ENCODE data around the gene PLA2R1. TPM values are rescaled to one million over a fixed set of nuclear protein-coding genes. Genes with fewer than 3 reads are reported as not detected.
A peak's percentile ranks its signal among the peaks of the same experiment; 100 is the strongest.

Gene PLA2R1
- polyA plus RNA-seq, 3 donors, result not detected

DNA sequence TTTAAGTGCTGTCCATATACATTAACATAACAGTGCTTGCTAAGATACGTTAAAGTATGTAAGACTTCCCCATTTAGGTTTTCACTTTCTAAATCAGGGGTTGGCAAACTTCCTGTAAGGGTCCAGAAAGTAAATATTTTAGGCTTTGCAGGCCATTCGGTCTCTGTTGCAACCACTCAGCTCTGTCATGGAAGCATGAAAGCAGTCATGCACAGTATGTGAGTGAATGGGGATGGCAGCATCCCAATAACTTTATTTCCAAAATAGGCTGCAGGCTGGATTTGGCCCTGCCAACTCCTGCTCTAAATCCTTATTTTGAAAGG lies 128.7 kb downstream of the PLA2R1 start:
- no CpG with 5 or more reads among the region's 2 CpGs for WGBS (ENCODE audit: insufficient coverage)
- no peaks in the 10 kb centered on the region for H3K9me3 ChIP-seq (replicated peaks in 1 of 2; ENCODE audit: control insufficient read depth in 1 of 2, insufficient read depth in 1 of 2, low read length in 2 of 2)
- peak overlapping the region; percentile 55 for H2AFZ ChIP-seq (ENCODE audit: insufficient read depth, low read depth, low read length, poor library complexity, severe bottlenecking)
- H3K4me2 ChIP-seq (replicated peaks; ENCODE audit: extremely low read depth, low read length, poor library complexity, severe bottlenecking), result peak overlapping the region; percentile 65
- Mint-ChIP-seq H3K27ac (peak overlapping the region; percentile 82 to 89 (median 87)), H3K36me3 (peaks cover 0 to 4% of the 10 kb centered on the region in 2 donors), H3K4me1 (peaks cover 31% of the 10 kb centered on the region), H3K4me3 (peak overlapping the region in 1 of 2 donors; percentile 46), H3K27me3 (ENCODE audit: low read depth in 3 of 3) (no peaks in the 10 kb centered on the region), H3K9me3 (peaks cover 6 to 12% (median 9%) of the 10 kb centered on the region in 7 donors)
- no peaks in the 10 kb centered on the region for H3K36me3 ChIP-seq (replicated peaks in 1 of 2; ENCODE audit: control insufficient read depth in 1 of 2, insufficient read depth in 2 of 2, low read length in 2 of 2)
- H3K4me3 ChIP-seq (replicated peaks in 1 of 3; ENCODE audit: low read depth in 2 of 3, low read length in 3 of 3), result peak overlapping the region in 1 of 3 experiments; percentile 62
- peaks cover 24 to 31% of the 10 kb centered on the region in 2 donors for H3K4me1 ChIP-seq (ENCODE audit: control insufficient read depth in 1 of 2, insufficient read depth in 2 of 2, low read length in 2 of 2)
- no peaks in the 10 kb centered on the region for H3K27me3 ChIP-seq (ENCODE audit: control insufficient read depth in 2 of 2, insufficient read depth in 2 of 2, low read length in 2 of 2)
- peak; percentile 72 to 82 (median 73) for DNase-seq
- peak overlapping the region; percentile 22 to 88 for H3K27ac ChIP-seq (ENCODE audit: low read depth in 1 of 2, low read length in 2 of 2)
- no peaks in the 10 kb centered on the region for H3K79me2 ChIP-seq (ENCODE audit: insufficient read depth, low read length)
- intact Hi-C loops (cut with micrococcal nuclease), result no loop called here
- no peak overlapping the region for H3K9ac ChIP-seq (ENCODE audit: insufficient read depth, low read length, poor library complexity, severe bottlenecking)
- TF ChIP-seq, protein P1, sequence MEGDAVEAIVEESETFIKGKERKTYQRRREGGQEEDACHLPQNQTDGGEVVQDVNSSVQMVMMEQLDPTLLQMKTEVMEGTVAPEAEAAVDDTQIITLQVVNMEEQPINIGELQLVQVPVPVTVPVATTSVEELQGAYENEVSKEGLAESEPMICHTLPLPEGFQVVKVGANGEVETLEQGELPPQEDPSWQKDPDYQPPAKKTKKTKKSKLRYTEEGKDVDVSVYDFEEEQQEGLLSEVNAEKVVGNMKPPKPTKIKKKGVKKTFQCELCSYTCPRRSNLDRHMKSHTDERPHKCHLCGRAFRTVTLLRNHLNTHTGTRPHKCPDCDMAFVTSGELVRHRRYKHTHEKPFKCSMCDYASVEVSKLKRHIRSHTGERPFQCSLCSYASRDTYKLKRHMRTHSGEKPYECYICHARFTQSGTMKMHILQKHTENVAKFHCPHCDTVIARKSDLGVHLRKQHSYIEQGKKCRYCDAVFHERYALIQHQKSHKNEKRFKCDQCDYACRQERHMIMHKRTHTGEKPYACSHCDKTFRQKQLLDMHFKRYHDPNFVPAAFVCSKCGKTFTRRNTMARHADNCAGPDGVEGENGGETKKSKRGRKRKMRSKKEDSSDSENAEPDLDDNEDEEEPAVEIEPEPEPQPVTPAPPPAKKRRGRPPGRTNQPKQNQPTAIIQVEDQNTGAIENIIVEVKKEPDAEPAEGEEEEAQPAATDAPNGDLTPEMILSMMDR (IDR thresholded peaks at IDR 0.05), result no peak
- H4K20me1 ChIP-seq (ENCODE audit: insufficient read depth, low read length), result no peaks in the 10 kb centered on the region

DNA sequence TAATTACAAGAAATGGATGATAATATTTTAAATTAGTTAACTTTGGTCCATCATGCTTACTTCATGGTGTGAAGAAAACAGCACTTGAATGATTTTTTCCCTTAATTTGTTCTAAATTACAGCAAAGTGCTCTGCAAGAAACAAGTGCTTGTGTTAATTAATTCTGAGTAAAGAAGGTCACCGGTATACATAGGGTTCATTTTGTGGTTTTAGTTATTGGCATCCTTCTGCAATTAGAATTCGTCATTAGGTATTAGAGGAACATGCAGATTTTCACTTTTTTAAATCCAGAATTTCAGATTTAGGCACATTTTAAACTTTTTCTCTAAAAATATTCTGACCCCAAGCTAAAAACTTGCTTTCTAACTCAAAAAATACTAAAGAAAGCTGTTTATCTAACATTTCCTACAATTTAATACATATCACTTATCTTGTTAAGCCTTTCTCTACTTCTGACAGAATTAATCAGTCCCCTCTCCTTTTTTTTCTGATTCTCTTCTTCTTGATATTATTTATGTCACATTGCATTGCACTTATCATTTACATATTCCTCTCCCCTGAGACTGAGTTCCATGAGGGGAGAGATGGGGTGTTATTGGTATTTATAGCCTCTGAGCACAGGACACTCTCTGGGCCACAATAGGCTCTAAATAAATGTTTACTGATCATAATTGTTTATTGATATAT lies 129.2 kb downstream of the PLA2R1 start:
- Histone ChIP-seq H3K79me2 (ENCODE audit: insufficient read depth, low read length) (no peaks in the 10 kb centered on the region), H3K4me3 (replicated peaks in 1 of 3; ENCODE audit: low read depth in 2 of 3, low read length in 3 of 3) (peak overlapping the region in 2 of 3 experiments; percentile 19 to 62), H3K9ac (ENCODE audit: insufficient read depth, low read length, poor library complexity, severe bottlenecking) (no peak overlapping the region), H3K27ac (ENCODE audit: low read depth in 1 of 2, low read length in 2 of 2) (peak overlapping the region in 1 of 2 donors; percentile 88), H3K4me2 (replicated peaks; ENCODE audit: extremely low read depth, low read length, poor library complexity, severe bottlenecking) (peak overlapping the region; percentile 65), H3K9me3 (replicated peaks in 1 of 2; ENCODE audit: control insufficient read depth in 1 of 2, insufficient read depth in 1 of 2, low read length in 2 of 2) (peaks cover 0 to under 1% of the 10 kb centered on the region in 2 donors), H3K36me3 (replicated peaks in 1 of 2; ENCODE audit: control insufficient read depth in 1 of 2, insufficient read depth in 2 of 2, low read length in 2 of 2) (no peaks in the 10 kb centered on the region), H2AFZ (ENCODE audit: insufficient read depth, low read depth, low read length, poor library complexity, severe bottlenecking) (peak overlapping the region; percentile 55), H3K27me3 (ENCODE audit: control insufficient read depth in 2 of 2, insufficient read depth in 2 of 2, low read length in 2 of 2) (no peaks in the 10 kb centered on the region), H4K20me1 (ENCODE audit: insufficient read depth, low read length) (no peaks in the 10 kb centered on the region), H3K4me1 (ENCODE audit: control insufficient read depth in 1 of 2, insufficient read depth in 2 of 2, low read length in 2 of 2) (peaks cover 24 to 31% of the 10 kb centered on the region in 2 donors)
- Mint-ChIP-seq H3K27ac (peak overlapping the region; percentile 82 to 89 (median 87)), H3K27me3 (ENCODE audit: low read depth in 3 of 3) (no peaks in the 10 kb centered on the region), H3K9me3 (peaks cover 7 to 16% (median 11%) of the 10 kb centered on the region in 7 donors), H3K4me1 (peaks cover 31% of the 10 kb centered on the region), H3K36me3 (peaks cover 0 to 4% of the 10 kb centered on the region in 2 donors), H3K4me3 (peak overlapping the region in 1 of 2 donors; percentile 55)
- intact Hi-C loops (cut with micrococcal nuclease), result no loop called here
- TF ChIP-seq, protein P1 (IDR thresholded peaks at IDR 0.05), result no peak
- DNase-seq, result no peak
- WGBS (ENCODE audit: insufficient coverage), result no CpG with 5 or more reads among the region's 2 CpGs

Measured in CD14-positive monocyte (primary cell).